Mesenchymal stem cell (in vitro differentiated cells and primary cell): ENCODE measurements around the gene BEAN1.

ENCODE experiments used
- DNase-seq: peaks from one replicate; pipeline ENCODE4 v3.0.0-alpha.2; 2013
- H2AFZ ChIP-seq: one replicate; pipeline ENCODE4 v1.6.1; 2013; ENCODE audit warnings: low read depth, mild to moderate bottlenecking, control low read depth, inconsistent platforms, low read length, moderate library complexity
- H2AK5ac ChIP-seq: 2 replicates; pipeline ENCODE4 v1.6.1; 2013; ENCODE audit warnings: low read length, moderate library complexity, mild to moderate bottlenecking, inconsistent platforms; ENCODE audit not compliant: severe bottlenecking
- H2BK120ac ChIP-seq: one replicate; pipeline ENCODE4 v1.6.1; 2013; ENCODE audit warnings: low read depth, mild to moderate bottlenecking, inconsistent platforms, low read length, moderate library complexity
- H2BK12ac ChIP-seq, 2 experiments: one replicate each; pipeline ENCODE4 v1.6.1; 2013; ENCODE audit warnings: inconsistent platforms in 2 of 2, low read length in 2 of 2, mild to moderate bottlenecking in 2 of 2, moderate library complexity in 2 of 2, control low read depth in 1 of 2
- H2BK15ac ChIP-seq: one replicate; pipeline ENCODE4 v1.6.1; 2013; ENCODE audit warnings: mild to moderate bottlenecking, low read depth, inconsistent platforms; ENCODE audit not compliant: poor library complexity, severe bottlenecking
- H2BK5ac ChIP-seq: 2 replicates; pipeline ENCODE4 v1.6.1; 2013; ENCODE audit warnings: low read depth, mild to moderate bottlenecking, low read length, control low read depth, inconsistent platforms; ENCODE audit not compliant: poor library complexity, severe bottlenecking
- H3K14ac ChIP-seq, 2 experiments: one replicate each; pipeline ENCODE4 v1.6.1; 2013; ENCODE audit warnings: inconsistent platforms in 2 of 2, low read length in 2 of 2, control low read depth in 1 of 2, mild to moderate bottlenecking in 1 of 2, moderate library complexity in 1 of 2
- H3K18ac ChIP-seq, 2 experiments: one replicate each; pipeline ENCODE4 v1.6.1; 2013; ENCODE audit warnings: inconsistent platforms in 2 of 2, low read length in 2 of 2, control low read depth in 1 of 2, low read depth in 1 of 2, mild to moderate bottlenecking in 1 of 2
- H3K23ac ChIP-seq, 2 experiments: one replicate each; pipeline ENCODE4 v1.6.1; 2013; ENCODE audit warnings: inconsistent platforms in 2 of 2, low read length in 2 of 2, mild to moderate bottlenecking in 2 of 2, moderate library complexity in 2 of 2, control low read depth in 1 of 2
- H3K27ac ChIP-seq: 2 replicates; pipeline ENCODE4 v1.5.1; 2013; ENCODE audit warnings: mild to moderate bottlenecking, moderate library complexity, low read length, control low read depth, inconsistent platforms; ENCODE audit not compliant: poor library complexity, severe bottlenecking
- H3K27me3 ChIP-seq, 2 experiments: 2 replicates each; pipeline versions ENCODE4 v1.6.1 to v1.7.0; 2013; ENCODE audit warnings: low read length in 2 of 2, mild to moderate bottlenecking in 2 of 2, moderate library complexity in 2 of 2, control low read depth in 1 of 2, inconsistent platforms in 1 of 2; ENCODE audit not compliant: control insufficient read depth in 1 of 2, insufficient read depth in 1 of 2
- H3K36me3 ChIP-seq, 2 experiments: 2 replicates each; pipeline versions ENCODE4 v1.6.1 to v1.7.0; 2013; ENCODE audit warnings: low read length in 2 of 2, control low read depth in 1 of 2, inconsistent platforms in 1 of 2, low read depth in 1 of 2, mild to moderate bottlenecking in 1 of 2; ENCODE audit not compliant: insufficient read depth in 2 of 2, control insufficient read depth in 1 of 2
- H3K4ac ChIP-seq, 2 experiments: one replicate each; pipeline ENCODE4 v1.6.1; 2013; ENCODE audit warnings: inconsistent platforms in 2 of 2, low read length in 2 of 2, mild to moderate bottlenecking in 2 of 2, moderate library complexity in 2 of 2, control low read depth in 1 of 2, low read depth in 1 of 2
- H3K4me1 ChIP-seq: 2 replicates; pipeline ENCODE4 v1.6.1; 2013; ENCODE audit warnings: low read depth, low read length, control low read depth; ENCODE audit not compliant: control insufficient read depth, insufficient read depth
- H3K4me2 ChIP-seq: 2 replicates; pipeline ENCODE4 v1.6.1; 2013; ENCODE audit warnings: low read length, mild to moderate bottlenecking, inconsistent platforms; ENCODE audit not compliant: poor library complexity, severe bottlenecking
- H3K4me3 ChIP-seq, 2 experiments: 2 replicates each; pipeline versions ENCODE4 v1.5.1 to v1.7.0; 2013; ENCODE audit warnings: low read length in 2 of 2, mild to moderate bottlenecking in 2 of 2, control low read depth in 1 of 2, low read depth in 1 of 2; ENCODE audit not compliant: insufficient read depth in 1 of 2
- H3K79me1 ChIP-seq: replicated peaks from 2 replicates; pipeline ENCODE4 v1.6.1; 2013; ENCODE audit warnings: mild to moderate bottlenecking, control low read depth, low read length, inconsistent platforms; ENCODE audit not compliant: poor library complexity, severe bottlenecking
- H3K9ac ChIP-seq: 2 replicates; pipeline ENCODE4 v1.7.0; 2013; ENCODE audit warnings: mild to moderate bottlenecking, low read length, moderate library complexity
- H3K9me3 ChIP-seq: 2 replicates; pipeline ENCODE4 v1.7.0; 2013; ENCODE audit warnings: mild to moderate bottlenecking, low read length; ENCODE audit not compliant: control insufficient read depth
- H4K8ac ChIP-seq: one replicate; pipeline ENCODE4 v1.6.1; 2013; ENCODE audit warnings: inconsistent platforms, mild to moderate bottlenecking, low read length, moderate library complexity
- H4K91ac ChIP-seq: one replicate; pipeline ENCODE4 v1.6.1; 2013; ENCODE audit warnings: mild to moderate bottlenecking, low read length, inconsistent platforms
- WGBS: methylation state at CpG from one replicate; pipeline ENCODE4 v1.1.7; 2013; ENCODE audit warnings: mixed read lengths; 5-methylcytosine and 5-hydroxymethylcytosine counted together

Gene BEAN1

DNA sequence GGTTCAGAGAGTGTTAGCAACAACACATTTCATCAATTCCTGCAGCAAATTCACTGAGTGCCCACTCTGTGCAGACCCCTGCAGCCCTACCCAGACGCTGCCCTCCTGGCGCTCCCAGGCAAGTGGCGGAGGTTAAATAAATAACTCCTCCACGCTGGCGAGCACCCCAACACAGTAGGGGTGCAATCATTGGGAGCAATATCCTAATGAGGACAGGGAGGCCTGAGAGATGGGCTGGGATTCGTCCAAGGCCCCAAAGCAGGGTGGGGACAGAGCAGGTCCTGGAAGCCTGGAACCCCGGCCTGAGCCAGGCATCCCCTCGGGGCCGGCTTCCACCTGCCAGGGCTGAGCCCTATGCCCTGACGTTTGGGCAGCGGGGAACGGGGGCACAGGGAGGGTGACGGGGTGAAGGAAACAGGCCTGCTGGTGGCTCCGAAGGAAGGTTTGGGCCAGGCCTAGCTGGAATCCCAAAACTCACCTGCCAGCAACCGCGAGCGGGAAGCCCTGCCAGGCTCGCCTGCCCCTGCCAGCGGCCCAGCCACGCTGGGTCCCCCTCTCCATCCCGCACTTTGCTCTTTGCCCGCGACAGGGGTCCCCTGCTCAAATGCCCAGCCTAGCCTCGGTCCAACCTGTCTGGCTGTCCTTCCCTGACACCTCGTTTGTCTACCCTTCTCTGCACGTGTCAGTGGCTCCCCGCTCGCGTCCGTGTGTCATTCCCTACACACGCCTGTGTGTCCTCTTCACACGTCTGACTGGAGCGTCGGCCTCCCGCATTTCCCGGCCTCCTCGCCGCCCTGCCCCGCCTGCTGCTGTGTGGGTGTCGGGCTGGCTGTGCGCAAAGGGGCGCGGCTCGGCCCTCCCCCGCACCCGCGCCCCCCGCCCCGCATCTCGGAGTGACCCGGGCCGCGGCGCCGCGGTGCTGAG lies 721 bp upstream of the BEAN1 start:
- H3K18ac ChIP-seq = peak overlapping the region in 1 of 2 experiments; percentile 44
- H3K4me2 ChIP-seq = peak overlapping the region; percentile 59
- no peaks in the 10 kb centered on the region for H3K9me3 ChIP-seq
- no peak overlapping the region for H2AFZ ChIP-seq
- H3K27ac ChIP-seq = no peak overlapping the region
- no peak overlapping the region for H3K23ac ChIP-seq
- no peak overlapping the region for H2AK5ac ChIP-seq
- peaks cover 18 to 40% of the 10 kb centered on the region in 2 experiments for H3K27me3 ChIP-seq
- no peak overlapping the region for H3K4ac ChIP-seq
- peak overlapping the region in 1 of 2 experiments; percentile 37 for H2BK12ac ChIP-seq
- peak overlapping the region in 1 of 2 experiments; percentile 64 for H3K14ac ChIP-seq
- no peak overlapping the region for H2BK15ac ChIP-seq
- H3K9ac ChIP-seq = peak overlapping the region; percentile 27
- no peak overlapping the region for H4K8ac ChIP-seq
- no peak overlapping the region for H4K91ac ChIP-seq
- no peak overlapping the region for H2BK120ac ChIP-seq
- H2BK5ac ChIP-seq = no peak overlapping the region
- WGBS = 17% methylated on average over 39 of the region's 56 CpGs
- H3K4me3 ChIP-seq = peak overlapping the region; percentile 61 to 73
- H3K79me1 ChIP-seq = peaks cover 5% of the 10 kb centered on the region
- no peaks in the 10 kb centered on the region for H3K36me3 ChIP-seq
- H3K4me1 ChIP-seq = peaks cover 31% of the 10 kb centered on the region
- no peak for DNase-seq

DNA sequence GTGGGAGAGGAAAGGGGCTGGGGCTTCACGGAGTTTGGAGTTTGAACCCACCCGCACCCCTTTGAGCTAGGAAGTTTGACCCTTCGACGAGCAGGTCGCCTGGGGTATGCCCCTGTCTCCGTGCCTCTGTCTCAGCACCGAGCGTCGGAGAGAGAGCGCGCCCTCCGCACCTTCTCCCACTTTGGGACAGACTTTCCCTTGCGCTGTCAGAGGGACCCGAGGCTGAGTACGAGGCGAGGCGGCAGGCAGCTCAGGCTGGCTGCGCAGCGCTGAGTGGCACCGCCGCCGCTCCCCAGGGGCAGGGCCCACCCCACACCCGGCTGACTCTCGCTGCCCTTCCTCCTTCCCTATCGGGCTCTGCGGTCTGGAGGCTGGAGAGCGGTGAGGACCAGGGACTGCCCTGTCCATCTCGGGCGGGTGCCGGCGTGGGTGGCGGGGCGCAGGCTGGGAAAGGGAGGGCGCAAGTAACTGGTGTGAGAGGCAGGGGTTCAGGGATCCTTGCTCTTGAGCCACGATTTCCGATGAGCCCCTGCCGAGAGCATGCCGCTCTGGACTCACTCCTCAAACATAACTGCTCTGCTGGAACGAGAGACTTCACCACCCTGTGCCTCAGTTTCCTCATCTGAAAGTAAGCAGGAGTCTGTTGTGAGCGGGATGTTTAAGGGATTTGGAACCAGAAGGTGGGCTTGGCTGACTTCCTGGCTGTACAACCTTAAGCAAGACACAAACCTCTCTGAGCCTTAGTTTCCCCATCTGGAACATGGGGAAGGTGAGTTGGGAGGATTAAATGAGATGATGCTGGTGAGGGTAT lies 981 bp downstream of the BEAN1 start:
- WGBS = 5% methylated on average over 30 of the region's 40 CpGs
- H3K14ac ChIP-seq = no peak overlapping the region
- peak; percentile 14 for DNase-seq

DNA sequence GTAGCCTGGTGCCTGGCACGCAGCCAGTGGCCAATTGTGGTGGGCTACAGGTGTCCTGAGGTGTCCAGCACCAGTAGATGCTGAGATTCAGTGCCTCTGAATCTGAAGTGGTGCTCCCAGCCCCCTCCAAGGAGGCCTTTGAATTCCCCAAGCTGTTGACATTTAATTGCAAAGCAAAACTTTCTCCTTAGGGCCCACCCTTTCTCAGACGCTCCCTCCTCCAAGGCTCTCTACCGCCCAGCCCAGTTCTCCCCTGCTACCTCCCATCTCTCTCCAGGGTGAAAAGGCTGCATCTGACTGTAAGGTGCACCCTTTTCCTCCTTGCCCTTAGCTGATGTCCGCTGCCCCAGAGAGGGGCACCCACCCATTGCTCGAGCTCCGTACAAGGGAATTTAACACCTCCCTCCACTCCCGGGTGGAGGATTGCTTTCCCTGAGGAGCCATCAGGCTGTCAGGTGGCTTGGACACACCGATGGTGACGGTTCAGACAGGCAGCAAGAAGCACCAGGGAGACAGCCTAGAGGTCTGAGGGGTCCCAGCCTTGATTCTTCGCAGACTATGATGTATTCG lies 1.7 kb downstream of the BEAN1 start:
- H2BK12ac ChIP-seq = no peak overlapping the region
- no peak overlapping the region for H3K14ac ChIP-seq
- H3K9me3 ChIP-seq = no peaks in the 10 kb centered on the region
- no peak overlapping the region for H3K9ac ChIP-seq
- H3K79me1 ChIP-seq = peaks cover 10% of the 10 kb centered on the region
- peak overlapping the region in 1 of 2 experiments; percentile 74 for H3K23ac ChIP-seq
- H4K8ac ChIP-seq = no peak overlapping the region
- 22% methylated on average over 11 of the region's 11 CpGs for WGBS
- H3K4ac ChIP-seq = no peak overlapping the region
- no peak for DNase-seq
- no peak overlapping the region for H2BK15ac ChIP-seq
- H3K27me3 ChIP-seq = peaks cover 18 to 46% of the 10 kb centered on the region in 2 experiments
- H3K18ac ChIP-seq = no peak overlapping the region
- no peak overlapping the region for H4K91ac ChIP-seq
- no peak overlapping the region for H3K4me3 ChIP-seq
- H3K4me1 ChIP-seq = peaks cover 37% of the 10 kb centered on the region
- H3K36me3 ChIP-seq = peaks cover 0 to 7% of the 10 kb centered on the region in 2 experiments
- peak overlapping the region; percentile 19 for H2AK5ac ChIP-seq
- peak overlapping the region; percentile 47 for H3K4me2 ChIP-seq
- no peak overlapping the region for H3K27ac ChIP-seq
- no peak overlapping the region for H2BK120ac ChIP-seq
- no peak overlapping the region for H2BK5ac ChIP-seq
- no peak overlapping the region for H2AFZ ChIP-seq

More for the DNA sequence above, 981 bp downstream of the BEAN1 start:
- Histone ChIP-seq H2BK12ac (no peak overlapping the region), H3K4me3 (peak overlapping the region; percentile 73 to 79), H4K8ac (no peak overlapping the region), H3K18ac (no peak overlapping the region), H3K4me1 (peaks cover 31% of the 10 kb centered on the region), H2AK5ac (no peak overlapping the region), H2AFZ (no peak overlapping the region), H3K9me3 (no peaks in the 10 kb centered on the region), H3K4me2 (peak overlapping the region; percentile 96), H3K27ac (no peak overlapping the region), H3K23ac (peak overlapping the region in 1 of 2 experiments; percentile 74), H2BK120ac (no peak overlapping the region), H3K4ac (no peak overlapping the region), H2BK5ac (no peak overlapping the region), H2BK15ac (no peak overlapping the region), H3K27me3 (peaks cover 18 to 46% of the 10 kb centered on the region in 2 experiments), H3K36me3 (peaks cover 0 to 7% of the 10 kb centered on the region in 2 experiments), H3K9ac (peak overlapping the region; percentile 57), H4K91ac (no peak overlapping the region), H3K79me1 (peaks cover 10% of the 10 kb centered on the region)
